Right lung (tissue), 10 donors: ENCODE measurements around the gene XAGE2. TPM values are rescaled to one million over a fixed set of nuclear protein-coding genes. Genes with fewer than 3 reads are reported as not detected.
"Not testable (repeated sequence)": the region's sequence is repeated elsewhere in the genome, so short reads cannot be mapped to it uniquely, and the experiment has no call there.

Experiments
- DNase-seq, 2 donors: peaks; one replicate each; pipeline ENCODE4 v3.0.0-alpha.2; 2013
- long read RNA-seq, 8 donors: transcript quantifications; one replicate each; lab custom pipeline, GENCODE V29; 2026
- polyA plus RNA-seq, 5 donors: library from polyadenylated mRNA; unstranded; fragments of 120-200 nt; gene quantifications; one replicate each; pipeline versions ENCODE4 v1.2.1 to v1.2.3, GENCODE V29; 2013; ENCODE audit warnings: inconsistent platforms in 1 of 5, low replicate concordance in 1 of 5; ENCODE audit not compliant: insufficient read length in 5 of 5, insufficient read depth in 1 of 5

XAGE2 gene
- under 1 TPM in 3 of 5 donors, not detected in 2; 0.38 to 0.46 (median 0.43) TPM for polyA plus RNA-seq
- long read RNA-seq, donor 1, partial matches to known transcripts: 0 of 3 reads
- long read RNA-seq, donor 1, other reads (novel, unspliced or antisense): 0 of 3 reads
- long read RNA-seq, donor 2: 0 reads
- long read RNA-seq, donor 3: 0 reads
- long read RNA-seq, donor 4: 0 reads
- long read RNA-seq, donor 5: 0 reads
- long read RNA-seq, donor 6: 0 reads
- long read RNA-seq, donor 7: 0 reads
- long read RNA-seq, donor 8: 0 reads

- DNase-seq: no peak
Observed at GRCh38 chrX:52368368-52369055, at the start of gene XAGE2. Gene XAGE2 (plus strand): TSS chrX:52369021. CDS start chrX:52370015, 994 bp downstream.

GRCh38 chrX:52337410-52337809 lies 31.4 kb upstream of the XAGE2 start:
- no peak for DNase-seq

GRCh38 chrX:52341493-52341892 lies 27.3 kb upstream of the XAGE2 start:
- no peak for DNase-seq

GRCh38 chrX:52343131-52343530 lies 25.7 kb upstream of the XAGE2 start:
- DNase-seq: not testable (repeated sequence)

GRCh38 chrX:52345402-52345801 lies 23.4 kb upstream of the XAGE2 start:
- not testable (repeated sequence) for DNase-seq

- DNase-seq: no peak
Observed at GRCh38 chrX:52346174-52347165, 22.4 kb upstream of the XAGE2 start.

GRCh38 chrX:52349681-52350080 lies 19.1 kb upstream of the XAGE2 start:
- no peak for DNase-seq

GRCh38 chrX:52352551-52352950 lies 16.3 kb upstream of the XAGE2 start:
- no peak for DNase-seq

GRCh38 chrX:52353838-52354237 lies 15.0 kb upstream of the XAGE2 start:
- no peak for DNase-seq

- DNase-seq: no peak
Observed at GRCh38 chrX:52355108-52355507, 13.7 kb upstream of the XAGE2 start.

- DNase-seq: peak in 1 of 2 donors; percentile 31
Observed at GRCh38 chrX:52359614-52360232, 9.1 kb upstream of the XAGE2 start.

GRCh38 chrX:52361941-52362340 lies 6.9 kb upstream of the XAGE2 start:
- DNase-seq: no peak

- DNase-seq: no peak
Observed at GRCh38 chrX:52363247-52363883, 5.5 kb upstream of the XAGE2 start.

GRCh38 chrX:52378870-52379269 lies 10.0 kb downstream of the XAGE2 start:
- no peak for DNase-seq

- no peak for DNase-seq
Observed at GRCh38 chrX:52380993-52381392, 12.2 kb downstream of the XAGE2 start.

GRCh38 chrX:52410439-52411394 lies 41.9 kb downstream of the XAGE2 start:
- no peak for DNase-seq

GRCh38 chrX:52415304-52415703 lies 46.5 kb downstream of the XAGE2 start:
- DNase-seq: no peak

- no peak for DNase-seq
Observed at GRCh38 chrX:52416816-52417215, 48.0 kb downstream of the XAGE2 start.

- DNase-seq: peak in 1 of 2 donors; percentile 23
Observed at GRCh38 chrX:52420824-52421443, 52.1 kb downstream of the XAGE2 start.
